SU-DHL-6 (cell line): ENCODE results near the gene NSD1.

Experiments
- CTCF ChIP-seq: fragments of 200-600 bp; sonication (generic); IDR thresholded peaks from one replicate; pipeline ENCODE4 v1.5.1; 2017; ENCODE audit warnings: antibody characterized with exemption, mild to moderate bottlenecking, low read length, moderate library complexity; ENCODE audit not compliant: insufficient read depth, poor library complexity, severe bottlenecking
- EZH2phosphoT487 ChIP-seq: fragments of 200-600 bp; sonication (generic), shearing (Covaris generic); conservative IDR thresholded peaks from 2 replicates; pipeline ENCODE4 v1.6.1; 2018; ENCODE audit warnings: mild to moderate bottlenecking, antibody characterized with exemption, low read length, moderate library complexity, mixed read lengths

- TF ChIP-seq CTCF (no peak), EZH2phosphoT487 (no peak)
These were observed 201.5 kb downstream of the NSD1 start for GRCh38 chr5:177334781-177335700.
